NCI-H128 (cell line): ENCODE data around the gene CBX3.
"Not testable (repeated sequence)": the region's sequence is repeated elsewhere in the genome, so short reads cannot be mapped to it uniquely, and the experiment has no call there.

ENCODE experiments used
- DNase-seq: peaks from one replicate; lab custom pipeline; 2025; ENCODE audit not compliant: unreplicated experiment; lab: John Stamatoyannopoulos, UW

The CBX3 gene

GRCh38 chr7:26200444-26201246 lies 900 bp upstream of the CBX3 start, which contains the start of gene HNRNPA2B1:
Gene HNRNPA2B1, minus strand, starts transcription at chr7:26200746. Its CDS starts 169 bp downstream, at chr7:26200577.
- peak; percentile 98 for DNase-seq

DNA sequence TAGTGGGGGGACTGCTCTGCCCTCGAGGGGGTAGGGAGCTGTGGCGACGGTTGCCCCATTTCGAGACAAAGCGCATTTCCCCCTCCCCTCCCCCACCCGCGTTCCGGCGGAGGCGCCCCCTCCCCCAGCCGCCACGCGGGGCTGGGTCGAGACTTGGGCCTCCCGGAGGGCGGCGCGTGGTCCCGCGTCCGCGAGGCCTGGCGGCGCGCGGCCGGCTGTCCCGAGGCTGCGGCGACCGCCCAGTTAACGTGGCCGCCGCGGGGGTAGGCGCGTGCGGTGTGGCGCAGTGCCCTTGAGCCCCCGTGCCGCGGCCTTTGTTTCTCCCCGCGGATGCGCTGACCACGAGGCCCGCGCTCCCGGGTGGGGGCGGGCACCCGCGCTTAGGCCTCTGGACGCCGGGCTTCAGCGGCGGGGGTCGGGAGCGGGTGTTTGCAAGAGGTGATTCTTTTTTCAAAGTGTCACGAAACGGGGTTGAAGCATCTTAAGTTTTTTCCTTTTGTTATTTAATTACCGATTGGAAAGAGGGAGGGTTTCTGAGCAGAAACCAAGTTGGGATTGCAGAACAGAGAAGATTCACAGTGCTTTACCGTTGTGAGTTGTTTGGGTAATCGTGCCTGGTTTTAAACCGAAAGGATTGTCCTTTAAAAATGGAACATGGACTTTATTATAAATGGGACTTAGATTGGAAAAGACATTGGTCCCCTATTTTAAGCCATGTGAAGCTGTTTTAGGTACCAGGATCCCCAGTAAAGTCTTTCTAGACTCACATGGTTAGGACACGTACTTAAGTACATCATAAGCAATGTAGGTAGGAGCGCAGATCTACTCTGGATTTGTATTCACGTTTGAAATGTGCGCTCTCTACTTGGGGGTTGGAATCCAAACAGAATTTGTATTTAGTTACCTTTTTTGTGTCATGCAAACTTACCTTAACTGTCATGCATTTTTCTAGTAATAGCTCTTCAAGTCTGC lies 760 bp downstream of the CBX3 start:
- DNase-seq: no peak

DNA sequence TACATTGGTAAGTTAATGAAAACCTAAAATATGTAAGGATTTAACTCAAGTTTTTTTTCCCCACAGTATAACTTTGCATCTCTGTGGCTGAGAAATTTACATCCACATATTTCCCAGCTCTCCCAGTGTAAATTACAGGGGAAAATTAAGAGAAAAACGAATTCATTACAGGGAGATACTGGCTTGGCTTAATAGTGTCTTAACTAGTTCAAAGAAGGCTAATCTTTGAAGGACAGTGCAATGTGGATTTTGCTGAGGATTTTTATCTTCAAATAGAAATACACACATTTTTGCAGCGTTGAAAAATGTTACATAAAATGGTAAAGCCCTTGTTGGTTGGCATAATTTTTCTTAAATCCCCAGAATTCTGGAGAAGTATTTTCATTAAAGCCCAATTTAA lies 1.5 kb downstream of the CBX3 start:
- DNase-seq: no peak

- no peak for DNase-seq
Measured at GRCh38 chr7:26208040-26208439, 6.5 kb downstream of the CBX3 start.

DNA sequence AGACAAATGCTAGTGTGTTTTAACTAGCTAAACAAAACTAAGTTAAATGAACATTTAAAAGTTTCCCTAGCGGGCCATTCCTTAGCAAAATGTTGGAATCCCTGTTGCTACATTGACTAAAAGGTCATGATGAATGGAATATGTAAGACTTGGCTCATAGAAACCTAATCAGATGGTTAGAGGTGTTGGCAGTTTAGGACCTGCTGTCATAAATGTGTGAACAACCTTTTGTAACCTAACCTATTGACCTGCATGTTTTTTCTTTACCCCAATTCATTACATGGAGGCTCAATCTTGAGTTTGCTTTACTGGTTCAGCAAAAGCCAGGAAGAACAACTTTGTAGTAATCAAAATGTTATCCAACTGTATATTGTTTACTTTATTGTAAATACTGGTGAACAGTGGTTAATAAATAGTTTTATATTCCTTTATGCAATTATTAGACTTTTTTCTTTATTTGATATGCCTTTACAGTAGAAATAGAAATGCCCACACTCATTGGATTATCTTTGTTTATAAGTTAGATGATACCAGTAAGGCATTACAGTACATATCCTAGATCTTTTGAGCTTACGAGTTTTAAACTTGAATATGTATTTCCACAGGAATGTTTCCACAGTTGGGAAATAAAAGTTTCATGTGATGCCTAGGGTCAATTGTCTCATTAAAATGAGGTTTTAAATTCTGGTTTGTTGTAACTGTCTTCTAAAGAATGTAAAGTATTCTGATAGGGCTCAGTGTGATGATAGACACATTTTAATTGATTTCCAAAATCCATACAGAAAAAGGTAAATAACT lies 11.6 kb downstream of the CBX3 start:
- no peak for DNase-seq

DNA sequence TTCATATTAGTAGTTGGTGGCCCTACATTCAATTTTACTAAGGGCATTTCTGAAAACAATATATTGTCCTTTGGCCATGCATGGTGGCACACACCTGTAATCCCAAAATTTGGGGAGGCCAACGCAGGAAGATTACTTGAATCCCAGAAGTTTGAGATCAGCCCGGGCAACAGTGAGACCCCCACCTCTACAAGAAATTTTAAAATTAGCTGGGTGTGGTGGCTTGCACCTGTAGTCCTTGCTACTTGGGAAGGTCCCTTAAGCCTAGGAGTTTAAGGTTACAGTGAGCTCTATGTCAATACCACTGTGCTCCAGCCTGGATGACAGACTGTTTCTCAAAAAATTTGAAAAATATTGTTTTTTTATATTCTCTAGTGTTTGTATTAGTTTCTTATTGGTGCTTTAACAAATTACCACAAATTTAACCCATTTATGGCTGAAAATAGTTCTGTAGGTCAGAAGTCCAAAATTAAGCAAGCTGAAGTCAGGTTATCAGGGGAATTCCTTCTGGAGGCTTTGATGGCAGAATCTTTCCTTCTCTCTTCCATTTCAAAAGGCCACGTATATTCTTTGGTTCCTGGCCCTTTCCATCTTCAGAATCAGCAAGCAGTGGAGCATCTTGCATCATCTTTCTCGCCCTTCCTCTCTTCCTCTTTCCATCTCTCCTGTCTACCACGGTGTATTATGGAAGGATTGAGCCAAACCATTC lies 12.4 kb downstream of the CBX3 start:
- no peak for DNase-seq

DNA sequence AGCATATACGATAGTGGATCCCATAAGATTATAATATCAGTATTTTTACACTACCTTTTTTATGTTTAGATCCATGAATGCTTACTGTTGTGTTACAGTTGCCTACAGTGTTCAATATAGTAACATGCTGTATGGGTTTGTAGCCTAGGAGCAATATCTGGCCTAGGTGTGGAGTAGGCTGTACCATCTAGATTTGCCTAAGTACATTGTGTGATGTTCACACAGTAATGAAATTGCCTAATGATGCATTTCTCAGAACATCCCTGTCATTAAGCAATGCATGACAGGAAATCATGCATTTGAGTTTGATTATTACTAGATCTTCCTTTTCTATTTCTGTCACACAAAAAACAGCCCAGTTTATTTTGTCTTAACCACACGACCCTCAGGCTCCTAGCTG lies 14.5 kb downstream of the CBX3 start:
- DNase-seq: no peak

DNA sequence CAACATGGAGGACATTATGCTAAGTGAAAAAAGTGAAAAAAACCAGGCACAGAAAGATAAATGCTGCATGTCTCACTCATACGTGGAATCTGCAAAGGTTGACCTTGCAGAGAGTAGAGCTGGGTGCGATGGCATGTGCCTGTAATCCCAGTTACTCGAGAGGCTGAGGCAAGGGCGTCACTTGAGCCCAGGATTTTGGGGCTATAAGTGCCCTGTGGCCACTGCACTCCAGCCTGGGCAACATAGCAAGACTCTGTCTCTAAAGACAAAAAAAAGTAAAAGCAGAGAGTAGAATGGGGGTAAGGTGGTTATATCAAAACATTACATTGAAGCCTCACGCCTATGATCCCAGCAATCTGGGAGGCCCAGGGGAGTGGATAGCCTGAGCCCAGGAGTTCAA lies 22.8 kb downstream of the CBX3 start:
- DNase-seq: no peak

- DNase-seq: no peak
Measured at GRCh38 chr7:26227987-26228386, 26.4 kb downstream of the CBX3 start.

DNA sequence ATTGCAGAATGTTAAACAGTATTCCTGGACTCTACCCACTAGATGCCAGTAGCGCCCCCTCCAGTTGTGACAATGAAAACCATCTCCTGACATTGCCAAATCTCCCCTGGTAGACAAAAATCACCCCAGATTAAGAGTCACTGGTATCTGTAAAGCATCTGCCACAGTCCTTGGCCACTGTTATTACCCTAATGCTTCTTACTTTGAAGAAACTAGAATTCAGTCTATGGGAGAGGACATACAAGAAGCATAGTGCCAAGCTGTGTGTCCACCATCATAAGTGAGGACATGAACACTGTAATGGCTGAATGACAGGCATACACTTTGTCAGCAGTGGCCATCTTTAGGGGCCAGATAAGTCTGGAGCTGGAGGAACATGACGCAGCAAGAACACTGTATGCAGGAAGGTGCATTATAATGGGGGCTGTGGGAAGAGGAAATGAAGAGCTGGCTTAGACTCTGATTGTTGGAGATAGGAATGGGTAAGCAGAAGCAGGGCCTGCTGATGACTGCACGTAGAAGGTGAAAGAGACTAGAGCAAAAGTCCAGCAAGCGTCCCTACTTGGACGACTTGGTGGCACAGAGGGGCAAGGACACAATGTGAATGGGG lies 32.5 kb downstream of the CBX3 start:
- no peak for DNase-seq

DNA sequence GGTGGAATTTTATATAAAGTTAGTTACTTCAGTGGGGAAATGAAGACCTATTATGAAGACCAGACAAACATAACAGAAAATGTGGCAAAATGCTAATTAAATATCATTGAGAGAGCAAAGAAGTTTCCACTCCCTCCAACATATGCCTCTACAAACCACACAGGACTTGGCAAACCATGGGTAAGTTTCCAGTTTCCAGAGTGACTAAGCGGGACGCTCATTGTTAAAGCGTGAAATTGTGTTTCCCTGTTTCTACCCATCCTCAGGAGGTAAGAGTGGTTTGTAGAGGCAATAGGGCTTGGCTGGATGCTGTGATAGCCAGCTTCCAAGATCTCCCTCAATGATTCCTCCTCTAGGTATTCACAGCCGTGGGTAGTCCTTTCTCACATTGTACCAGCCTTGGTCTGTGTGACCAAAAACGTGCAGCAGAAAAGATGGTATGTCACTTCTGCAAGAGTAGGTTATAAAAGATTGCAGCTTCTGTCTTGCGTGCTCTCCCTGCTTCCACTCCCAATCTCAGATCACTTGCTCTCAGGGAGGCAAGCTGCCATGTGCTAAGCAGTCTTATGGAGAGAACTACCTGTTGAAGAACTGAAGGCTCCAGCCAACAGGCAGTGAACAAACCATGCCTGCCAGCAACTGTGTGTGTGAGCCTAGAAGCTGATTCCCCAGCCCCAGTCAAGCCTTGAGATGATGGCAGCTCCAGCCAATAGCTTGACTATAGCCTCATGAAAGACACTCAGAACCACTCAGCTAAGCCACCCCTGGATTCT lies 35.7 kb downstream of the CBX3 start:
- DNase-seq: no peak

DNA sequence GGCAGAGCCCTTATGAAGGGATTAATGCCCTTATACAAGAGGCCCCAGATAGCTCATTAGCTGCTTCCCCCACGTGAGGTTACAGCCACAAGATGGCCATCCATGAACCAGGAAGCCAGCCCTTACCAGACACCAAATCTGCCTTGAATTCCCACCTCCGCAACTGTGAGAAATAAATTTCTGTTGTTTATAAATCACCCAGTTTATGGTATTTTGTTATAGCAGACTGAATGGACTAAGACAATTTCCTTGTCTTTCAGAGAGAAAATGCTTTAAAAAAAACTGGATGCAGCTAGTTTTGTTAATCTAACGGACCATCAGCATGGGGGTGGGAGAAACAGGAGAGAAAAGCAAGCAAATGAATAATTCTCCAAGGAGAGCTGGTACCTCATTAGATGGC lies 36.5 kb downstream of the CBX3 start:
- no peak for DNase-seq

DNA sequence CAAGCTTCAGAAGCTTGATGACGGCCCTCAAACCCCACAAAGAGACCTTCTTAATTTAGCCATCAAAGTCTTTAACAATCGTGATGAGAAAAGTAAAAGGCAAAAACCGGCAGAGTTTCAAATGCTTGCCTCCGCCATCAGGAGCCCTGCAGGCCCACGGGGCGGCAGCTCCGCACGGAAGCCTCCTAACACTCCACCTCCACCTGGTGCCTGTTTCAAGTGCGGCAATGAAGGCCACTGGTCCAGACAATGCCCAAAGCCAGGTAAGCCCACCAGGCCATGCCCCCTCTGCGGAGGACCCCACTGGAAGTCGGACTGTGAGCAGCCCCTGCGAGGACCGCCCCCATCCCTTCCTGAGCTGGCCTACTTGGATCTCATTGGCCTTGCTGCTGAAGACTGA lies 43.6 kb downstream of the CBX3 start:
- no peak for DNase-seq

- DNase-seq: no peak
Measured at GRCh38 chr7:26250239-26250638, 48.7 kb downstream of the CBX3 start.

GRCh38 chr7:26261866-26262265 lies 60.3 kb downstream of the CBX3 start:
- not testable (repeated sequence) for DNase-seq
